WTC11 (cell line): ENCODE data around the gene YBX2. TPM values are rescaled to one million over a fixed set of nuclear protein-coding genes. Genes with fewer than 3 reads are reported as not detected.

ENCODE experiments used
- ATAC-seq: fragments of 200-7000 bp; cut with Tn5 transposase; 2 replicates; pipeline ENCODE4 v1.10.0; 2021; ENCODE audit warnings: mild to moderate bottlenecking, moderate library complexity
- CTCF ChIA-PET: fragments of 300-600 bp; sonication (Branson Sonifier 250); formaldehyde crosslinking; loops from one replicate; lab custom pipeline; 2021; ENCODE audit warnings: antibody characterized with exemption; lab: Charles Lee
- POLR2A ChIA-PET: fragments of 350-600 bp; sonication (Branson Sonifier 250); formaldehyde crosslinking; loops from one replicate; lab custom pipeline; 2021; ENCODE audit warnings: antibody characterized with exemption; lab: Charles Lee
- DNase-seq: peaks from one replicate; pipeline ENCODE4 v3.0.0; 2021; ENCODE audit warnings: low spot score
- H3K27ac Mint-ChIP-seq: 2 replicates; pipeline ENCODE4 v1.8.0; 2021; ENCODE audit warnings: mixed read lengths
- H3K27me3 Mint-ChIP-seq: 2 replicates; pipeline ENCODE4 v1.8.0; 2021; ENCODE audit warnings: low read depth, mild to moderate bottlenecking, moderate library complexity, mixed read lengths
- H3K36me3 Mint-ChIP-seq: 2 replicates; pipeline ENCODE4 v1.8.0; 2021; ENCODE audit warnings: mixed read lengths
- H3K4me1 Mint-ChIP-seq: 2 replicates; pipeline ENCODE4 v1.8.0; 2022; ENCODE audit warnings: mixed read lengths
- H3K4me3 Mint-ChIP-seq: 2 replicates; pipeline ENCODE4 v1.8.0; 2021; ENCODE audit warnings: mild to moderate bottlenecking, moderate library complexity, mixed read lengths
- H3K9me3 Mint-ChIP-seq: 2 replicates; pipeline ENCODE4 v1.8.0; 2021; ENCODE audit warnings: mixed read lengths
- AFF4 ChIP-seq: sonication (generic); formaldehyde crosslinking; IDR thresholded peaks from 2 replicates; pipeline ENCODE4 v1.8.1; 2023; ENCODE audit warnings: mild to moderate bottlenecking, missing genetic modification reagents, borderline replicate concordance
- ELF4 ChIP-seq: sonication (generic); formaldehyde crosslinking; IDR thresholded peaks from 2 replicates; pipeline ENCODE4 v1.8.1; 2022; ENCODE audit warnings: low read depth, mild to moderate bottlenecking, moderate library complexity, missing genetic modification reagents
- EMX1 ChIP-seq: fragments of 250-450 bp; sonication (Bioruptor Pico); IDR thresholded peaks from 2 replicates; pipeline ENCODE4 v1.8.0; 2021; ENCODE audit warnings: mild to moderate bottlenecking
- ESRRA ChIP-seq: sonication (generic); formaldehyde crosslinking; IDR thresholded peaks from 2 replicates; pipeline ENCODE4 v1.8.1; 2022; ENCODE audit warnings: mild to moderate bottlenecking, missing genetic modification reagents, borderline replicate concordance
- ETV6 ChIP-seq: sonication (generic); formaldehyde crosslinking; IDR thresholded peaks from 2 replicates; pipeline ENCODE4 v1.8.1; 2022; ENCODE audit warnings: mild to moderate bottlenecking, missing genetic modification reagents
- GABPB1 ChIP-seq: sonication (generic); formaldehyde crosslinking; IDR thresholded peaks from 2 replicates; pipeline ENCODE4 v1.8.1; 2023; ENCODE audit warnings: mild to moderate bottlenecking, missing genetic modification reagents
- NFE2L1 ChIP-seq: sonication (generic); formaldehyde crosslinking; IDR thresholded peaks from 2 replicates; pipeline ENCODE4 v1.8.1; 2023; ENCODE audit warnings: missing genetic modification reagents
- SMAD3 ChIP-seq: sonication (generic); formaldehyde crosslinking; IDR thresholded peaks from 2 replicates; pipeline ENCODE4 v1.8.0; 2022; ENCODE audit warnings: missing genetic modification reagents, mild to moderate bottlenecking, borderline replicate concordance
- SOX15 ChIP-seq: fragments of 250-450 bp; sonication (Bioruptor Pico); IDR thresholded peaks from 2 replicates; pipeline ENCODE4 v1.9.0; 2021; ENCODE audit warnings: mild to moderate bottlenecking
- SP1 ChIP-seq: sonication (generic); formaldehyde crosslinking; conservative IDR thresholded peaks from 2 replicates; pipeline ENCODE4 v1.8.1; 2022; ENCODE audit warnings: missing genetic modification reagents
- TEAD1 ChIP-seq: sonication (generic); formaldehyde crosslinking; IDR thresholded peaks from 2 replicates; pipeline ENCODE4 v1.8.0; 2022; ENCODE audit warnings: mild to moderate bottlenecking, missing genetic modification reagents
- ZBTB43 ChIP-seq: sonication (generic); formaldehyde crosslinking; IDR thresholded peaks from 2 replicates; pipeline ENCODE4 v1.8.1; 2023; ENCODE audit warnings: mild to moderate bottlenecking, missing genetic modification reagents
- ZNF263 ChIP-seq: sonication (generic); formaldehyde crosslinking; IDR thresholded peaks from 2 replicates; pipeline ENCODE4 v1.8.1; 2022; ENCODE audit warnings: low read depth, mild to moderate bottlenecking, moderate library complexity, missing genetic modification reagents
- ZSCAN18 ChIP-seq: fragments of 250-450 bp; sonication (Bioruptor Pico); IDR thresholded peaks from 2 replicates; pipeline ENCODE4 v2.1.2; 2022; ENCODE audit warnings: mild to moderate bottlenecking, moderate library complexity
- total RNA-seq: library from RNA; stranded (reverse); gene quantifications from 3 replicates; pipeline ENCODE4 v1.2.3, GENCODE V29; 2021
- TF ChIP-seq, protein P1 (sequence below): sonication (generic); formaldehyde crosslinking; IDR thresholded peaks from 2 replicates; pipeline ENCODE4 v1.8.1; 2022; ENCODE audit warnings: missing genetic modification reagents, borderline replicate concordance
- TF ChIP-seq, protein P2 (sequence below): fragments of 200-600 bp; IDR thresholded peaks from 2 replicates; pipeline ENCODE4 v1.8.0; 2022; ENCODE audit warnings: antibody characterized with exemption
- TF ChIP-seq, protein P3 (sequence below): sonication (generic); formaldehyde crosslinking; IDR thresholded peaks from 2 replicates; pipeline ENCODE4 v1.8.0; 2023; ENCODE audit warnings: missing genetic modification reagents

YBX2 gene
- total RNA-seq, 1 experiment from 2014 or later: 26.8 TPM

DNA sequence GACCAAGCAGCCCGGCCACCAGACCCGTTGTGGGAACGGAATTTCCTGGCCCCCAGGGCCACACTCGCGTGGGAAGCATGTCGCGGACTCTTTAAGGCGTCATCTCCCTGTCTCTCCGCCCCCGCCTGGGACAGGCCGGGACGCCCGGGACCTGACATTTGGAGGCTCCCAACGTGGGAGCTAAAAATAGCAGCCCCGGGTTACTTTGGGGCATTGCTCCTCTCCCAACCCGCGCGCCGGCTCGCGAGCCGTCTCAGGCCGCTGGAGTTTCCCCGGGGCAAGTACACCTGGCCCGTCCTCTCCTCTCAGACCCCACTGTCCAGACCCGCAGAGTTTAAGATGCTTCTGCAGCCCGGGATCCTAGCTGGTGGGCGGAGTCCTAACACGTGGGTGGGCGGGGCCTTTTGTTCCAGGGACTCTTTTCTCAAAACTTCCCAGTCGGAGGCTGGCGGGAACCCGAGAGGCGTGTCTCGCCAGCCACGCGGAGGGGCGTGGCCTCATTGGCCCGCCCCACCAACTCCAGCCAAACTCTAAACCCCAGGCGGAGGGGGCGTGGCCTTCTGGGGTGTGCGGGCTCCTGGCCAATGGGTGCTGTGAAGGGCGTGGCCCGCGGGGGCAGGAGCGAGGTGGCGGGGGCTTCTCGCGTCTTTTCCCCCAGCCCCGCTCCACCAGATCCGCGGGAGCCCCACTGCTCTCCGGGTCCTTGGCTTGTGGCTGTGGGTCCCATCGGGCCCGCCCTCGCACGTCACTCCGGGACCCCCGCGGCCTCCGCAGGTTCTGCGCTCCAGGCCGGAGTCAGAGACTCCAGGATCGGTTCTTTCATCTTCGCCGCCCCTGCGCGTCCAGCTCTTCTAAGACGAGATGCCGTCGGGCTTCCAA is 13.1 kb downstream of the YBX2 start, which contains the start of gene SLC2A4 (continued):
- TF ChIP-seq, protein P1, sequence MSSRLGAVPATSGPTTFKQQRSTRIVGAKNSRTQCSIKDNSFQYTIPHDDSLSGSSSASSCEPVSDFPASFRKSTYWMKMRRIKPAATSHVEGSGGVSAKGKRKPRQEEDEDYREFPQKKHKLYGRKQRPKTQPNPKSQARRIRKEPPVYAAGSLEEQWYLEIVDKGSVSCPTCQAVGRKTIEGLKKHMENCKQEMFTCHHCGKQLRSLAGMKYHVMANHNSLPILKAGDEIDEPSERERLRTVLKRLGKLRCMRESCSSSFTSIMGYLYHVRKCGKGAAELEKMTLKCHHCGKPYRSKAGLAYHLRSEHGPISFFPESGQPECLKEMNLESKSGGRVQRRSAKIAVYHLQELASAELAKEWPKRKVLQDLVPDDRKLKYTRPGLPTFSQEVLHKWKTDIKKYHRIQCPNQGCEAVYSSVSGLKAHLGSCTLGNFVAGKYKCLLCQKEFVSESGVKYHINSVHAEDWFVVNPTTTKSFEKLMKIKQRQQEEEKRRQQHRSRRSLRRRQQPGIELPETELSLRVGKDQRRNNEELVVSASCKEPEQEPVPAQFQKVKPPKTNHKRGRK (CRISPR knock-in tag): no peak
- TF ChIP-seq ZSCAN18 (CRISPR knock-in tag) (no peak), ZBTB43 (no peak), SOX15 (CRISPR knock-in tag) (no peak), ETV6 (CRISPR knock-in tag) (peak; percentile 44; the same call in 1 of the 2 replicates), GABPB1 (CRISPR knock-in tag) (no peak), TEAD1 (CRISPR knock-in tag) (no peak), ELF4 (CRISPR knock-in tag) (0 out of 2 replicates have a peak, but pooled peaks have one; percentile 55), ZNF263 (CRISPR knock-in tag) (no peak), SMAD3 (CRISPR knock-in tag) (no peak), ESRRA (no peak)
- TF ChIP-seq, protein P2, sequence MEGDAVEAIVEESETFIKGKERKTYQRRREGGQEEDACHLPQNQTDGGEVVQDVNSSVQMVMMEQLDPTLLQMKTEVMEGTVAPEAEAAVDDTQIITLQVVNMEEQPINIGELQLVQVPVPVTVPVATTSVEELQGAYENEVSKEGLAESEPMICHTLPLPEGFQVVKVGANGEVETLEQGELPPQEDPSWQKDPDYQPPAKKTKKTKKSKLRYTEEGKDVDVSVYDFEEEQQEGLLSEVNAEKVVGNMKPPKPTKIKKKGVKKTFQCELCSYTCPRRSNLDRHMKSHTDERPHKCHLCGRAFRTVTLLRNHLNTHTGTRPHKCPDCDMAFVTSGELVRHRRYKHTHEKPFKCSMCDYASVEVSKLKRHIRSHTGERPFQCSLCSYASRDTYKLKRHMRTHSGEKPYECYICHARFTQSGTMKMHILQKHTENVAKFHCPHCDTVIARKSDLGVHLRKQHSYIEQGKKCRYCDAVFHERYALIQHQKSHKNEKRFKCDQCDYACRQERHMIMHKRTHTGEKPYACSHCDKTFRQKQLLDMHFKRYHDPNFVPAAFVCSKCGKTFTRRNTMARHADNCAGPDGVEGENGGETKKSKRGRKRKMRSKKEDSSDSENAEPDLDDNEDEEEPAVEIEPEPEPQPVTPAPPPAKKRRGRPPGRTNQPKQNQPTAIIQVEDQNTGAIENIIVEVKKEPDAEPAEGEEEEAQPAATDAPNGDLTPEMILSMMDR: no peak

GRCh38 chr17:7280519-7281073 is 13.8 kb downstream of the YBX2 start:
- Mint-ChIP-seq H3K9me3 (no peaks in the 10 kb centered on the region), H3K4me1 (peaks cover 20% of the 10 kb centered on the region), H3K4me3 (peak overlapping the region; percentile 82), H3K36me3 (no peaks in the 10 kb centered on the region), H3K27ac (peak overlapping the region; percentile 94), H3K27me3 (peaks cover 21% of the 10 kb centered on the region)
- DNase-seq: peak; percentile 95
- ATAC-seq: peak; percentile 83
- POLR2A ChIA-PET: interaction anchor here (0.6 to 1.9 kb wide), 11 partner anchors 16 to 280 kb away, joined by 3 to 8 read pairs (median 4); partner anchors contain the start of genes CLDN7, GABARAP and PHF23
- CTCF ChIA-PET: interaction anchor here (0.6 to 7.0 kb wide), 36 partner anchors 11 to 423 kb away, joined by 3 to 119 read pairs (median 6); partner anchors contain the start of genes ACADVL, ACAP1, CLDN7 and DLG4
- TF ChIP-seq NFE2L1 (CRISPR knock-in tag) (0 out of 2 replicates have a peak, but pooled peaks have one; percentile 72), EMX1 (no peak), SP1 (peak; percentile 59), AFF4 (CRISPR knock-in tag) (peak; percentile 60; the same call in 1 of the 2 replicates), ZBTB43 (0 out of 2 replicates have a peak, but pooled peaks have one; percentile 86)
- TF ChIP-seq, protein P2: peak; percentile 77
- TF ChIP-seq, protein P3, sequence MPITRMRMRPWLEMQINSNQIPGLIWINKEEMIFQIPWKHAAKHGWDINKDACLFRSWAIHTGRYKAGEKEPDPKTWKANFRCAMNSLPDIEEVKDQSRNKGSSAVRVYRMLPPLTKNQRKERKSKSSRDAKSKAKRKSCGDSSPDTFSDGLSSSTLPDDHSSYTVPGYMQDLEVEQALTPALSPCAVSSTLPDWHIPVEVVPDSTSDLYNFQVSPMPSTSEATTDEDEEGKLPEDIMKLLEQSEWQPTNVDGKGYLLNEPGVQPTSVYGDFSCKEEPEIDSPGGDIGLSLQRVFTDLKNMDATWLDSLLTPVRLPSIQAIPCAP (CRISPR knock-in tag): peak; percentile 52; the same call in 1 of the 2 replicates
